Endothelial cell of umbilical vein (primary cell): ENCODE measurements around the gene XKR8. TPM values are rescaled to one million over a fixed set of nuclear protein-coding genes. Genes with fewer than 3 reads are reported as not detected.

Experiments
- BruUV-seq: library from RNA; stranded (reverse); fragments of 400-500 nt; replicated peaks from 2 replicates; lab custom pipeline; 2021; lab: Mats Ljungman, UMichigan
- CTCF ChIA-PET: fragments of 300-600, 350-600 bp; sonication (Branson Sonifier 250); formaldehyde crosslinking; loops from one replicate; lab custom pipeline; 2021; ENCODE audit warnings: antibody characterized with exemption, inconsistent platforms; lab: Charles Lee
- POLR2A ChIA-PET: fragments of 300-600, 350-600 bp; sonication (Branson Sonifier 250); formaldehyde crosslinking; loops from one replicate; lab custom pipeline; 2021; ENCODE audit warnings: antibody characterized with exemption, inconsistent platforms; lab: Charles Lee
- DNase-seq: peaks from one replicate; pipeline ENCODE4 v3.0.0-alpha.2; 2011; ENCODE audit warnings: low read depth, low spot score
- FAIRE-seq: peaks from 2 replicates; lab custom pipeline; 2011; peaks lifted over from hg19 to GRCh38; lab: Jason Lieb, UNC
- H2AFZ ChIP-seq: 2 replicates; pipeline ENCODE4 v1.6.0; 2012; ENCODE audit warnings: low read depth, low read length, control low read depth, inconsistent platforms
- H3K27ac ChIP-seq: 2 replicates; pipeline ENCODE4 v1.5.1; 2011; ENCODE audit warnings: low read depth, mild to moderate bottlenecking, control low read depth, low read length, moderate library complexity; ENCODE audit not compliant: insufficient read depth
- H3K27me3 ChIP-seq, 2 experiments: 2 replicates each; pipeline versions ENCODE4 v1.6.0 to v1.6.1; 2011; ENCODE audit warnings: low read length in 2 of 2, mixed read lengths in 1 of 2; ENCODE audit not compliant: control insufficient read depth in 2 of 2, insufficient read depth in 2 of 2
- H3K36me3 ChIP-seq, 2 experiments: 2 replicates in 1 of 2; 3 replicates in 1 of 2; pipeline ENCODE4 v1.5.1; 2011; ENCODE audit warnings: low read length in 2 of 2, mild to moderate bottlenecking in 1 of 2, moderate library complexity in 1 of 2; ENCODE audit not compliant: control insufficient read depth in 2 of 2, insufficient read depth in 2 of 2; ENCODE audit errors: extremely low read depth in 1 of 2
- H3K4me1 ChIP-seq: 3 replicates; pipeline ENCODE4 v1.5.1; 2011; ENCODE audit warnings: mild to moderate bottlenecking, low read length; ENCODE audit not compliant: control insufficient read depth, insufficient read depth; ENCODE audit errors: extremely low read depth
- H3K4me2 ChIP-seq: 2 replicates; pipeline ENCODE4 v1.6.1; 2011; ENCODE audit warnings: low read length, control low read depth, mixed read lengths; ENCODE audit not compliant: insufficient read depth
- H3K4me3 ChIP-seq, 3 experiments: fragments of 200-600 bp in 1 of 3; sonication (generic), shearing (Covaris generic) in 1 of 3; replicated peaks in 1 of 3; 2 replicates each; pipeline ENCODE4 v1.5.1; 2011 to 2016; ENCODE audit warnings: control low read depth in 3 of 3, low read length in 3 of 3, mild to moderate bottlenecking in 2 of 3, inconsistent platforms in 1 of 3, low read depth in 1 of 3, moderate library complexity in 1 of 3; ENCODE audit not compliant: insufficient read depth in 1 of 3
- H3K79me2 ChIP-seq: 2 replicates; pipeline ENCODE4 v1.6.0; 2012; ENCODE audit warnings: low read length, inconsistent platforms; ENCODE audit not compliant: control insufficient read depth, insufficient read depth
- H3K9ac ChIP-seq: replicated peaks from 2 replicates; pipeline ENCODE3; 2011; ENCODE audit warnings: low read length, control low read depth; ENCODE audit not compliant: insufficient read depth; ENCODE audit errors: extremely low read depth
- H3K9me1 ChIP-seq: replicated peaks from 3 replicates; pipeline ENCODE4 v1.6.0; 2011; ENCODE audit warnings: mild to moderate bottlenecking, low read length; ENCODE audit not compliant: control insufficient read depth, insufficient read depth; ENCODE audit errors: extremely low read depth
- H3K9me3 ChIP-seq: replicated peaks from 2 replicates; pipeline ENCODE4 v1.5.1; 2012; ENCODE audit warnings: low read length, inconsistent platforms; ENCODE audit not compliant: control insufficient read depth, insufficient read depth
- H4K20me1 ChIP-seq: replicated peaks from 2 replicates; pipeline ENCODE3; 2011; ENCODE audit warnings: mild to moderate bottlenecking, low read length; ENCODE audit not compliant: control insufficient read depth, insufficient read depth; ENCODE audit errors: extremely low read depth
- CTCF ChIP-seq, 2 donors: IDR thresholded peaks; 1 replicate in 1 of 2; 2 replicates in 1 of 2; pipeline ENCODE4 v1.5.1; 2011; ENCODE audit warnings: low read length in 2 of 2, mild to moderate bottlenecking in 2 of 2, moderate library complexity in 2 of 2, control low read depth in 1 of 2, inconsistent platforms in 1 of 2, low read depth in 1 of 2; ENCODE audit not compliant: insufficient read depth in 1 of 2; ENCODE audit errors: extremely low read depth in 1 of 2
- EZH2 ChIP-seq: IDR thresholded peaks from 2 replicates; pipeline ENCODE4 v1.6.1; 2012; ENCODE audit warnings: borderline replicate concordance, low read depth, mild to moderate bottlenecking, moderate library complexity, low read length, inconsistent platforms; ENCODE audit not compliant: severe bottlenecking
- FOS ChIP-seq: IDR thresholded peaks from 2 replicates; pipeline ENCODE4 v1.6.1; 2011; ENCODE audit warnings: mild to moderate bottlenecking, low read length, moderate library complexity, borderline replicate concordance; ENCODE audit not compliant: insufficient read depth
- GATA2 ChIP-seq: IDR thresholded peaks from 2 replicates; pipeline ENCODE4 v1.7.0; 2011; ENCODE audit warnings: low read depth, mild to moderate bottlenecking, moderate library complexity, mixed read lengths, low read length; ENCODE audit not compliant: insufficient read length, insufficient read depth
- JUN ChIP-seq: IDR thresholded peaks from 2 replicates; pipeline ENCODE4 v1.6.1; 2011; ENCODE audit warnings: borderline replicate concordance, low read depth; ENCODE audit not compliant: insufficient read length, insufficient read depth
- MAX ChIP-seq: IDR thresholded peaks from 2 replicates; pipeline ENCODE4 v1.6.1; 2011; ENCODE audit not compliant: insufficient read depth, insufficient read length
- MYC ChIP-seq: IDR thresholded peaks from one replicate; pipeline ENCODE4 v1.6.1; 2011; ENCODE audit warnings: mild to moderate bottlenecking, low read depth, low read length
- POLR2A ChIP-seq: IDR thresholded peaks from 2 replicates; pipeline ENCODE4 v1.6.1; 2012; ENCODE audit warnings: low read depth, mild to moderate bottlenecking, control low read depth, low read length
- POLR2AphosphoS5 ChIP-seq: IDR thresholded peaks from 2 replicates; pipeline ENCODE4 v1.6.1; 2012; ENCODE audit warnings: low read depth, mild to moderate bottlenecking, control low read depth, low read length, moderate library complexity; ENCODE audit not compliant: insufficient read depth
- dilution Hi-C: fragments of 300-500 bp; cut with MboI; formaldehyde crosslinking; loops from one replicate; pipeline ENCODE4 v1.15.0; 2019; ENCODE audit warnings: low sequenced_read_pairs; ENCODE audit not compliant: extremely low pct_ligation_motif_present
- intact Hi-C: fragments of 100-400 bp; cut with micrococcal nuclease; formaldehyde crosslinking; loops from one replicate; pipeline ENCODE4 v1.10.0; 2022
- polyA plus RNA-seq, 4 experiments: library from polyadenylated mRNA; depleted of rRNA in 3 of 4; stranded (reverse) in 3 of 4; unstranded in 1 of 4; fragments of >200 nt; gene quantifications; 2 replicates each; pipeline versions ENCODE4 v1.2.1 to v1.2.3, GENCODE V29; 2011 to 2012; ENCODE audit warnings: missing spikeins in 1 of 4
- total RNA-seq: library from RNA; stranded (reverse); gene quantifications from 2 replicates; pipeline ENCODE4 v1.2.3, GENCODE V29; 2021

The XKR8 gene
- total and polyA plus RNA-seq, 2 donors (not counting 3 experiments of a cell fraction or from before 2014, with no cell fraction given), result 10.0 to 13.1 TPM

- peaks cover 2 to 21% of the 10 kb centered on the region in 2 experiments for H3K36me3 ChIP-seq
- H3K4me2 ChIP-seq, result no peak overlapping the region
- no peaks in the 10 kb centered on the region for H4K20me1 ChIP-seq
- POLR2A ChIA-PET, result no interaction called here
- dilution Hi-C loops, result no loop called here
- CTCF ChIA-PET, result interaction anchor here (0.9 to 1.3 kb wide), 2 partner anchors 11 to 110 kb away, joined by 3 read pairs; no protein-coding TSS in a partner anchor
- H3K27me3 ChIP-seq, result no peaks in the 10 kb centered on the region
- no peaks in the 10 kb centered on the region for H3K9me3 ChIP-seq
- no peaks in the 10 kb centered on the region for H3K9me1 ChIP-seq
- BruUV-seq, result no TSS peak
- no peak overlapping the region for H3K9ac ChIP-seq
- no peak overlapping the region for H3K27ac ChIP-seq
- TF ChIP-seq MAX (no peak), GATA2 (no peak), JUN (no peak), FOS (no peak), MYC (no peak), CTCF (IDR thresholded peaks at IDR 0.05; ENCODE audit: extremely low read depth in 1 of 2, insufficient read depth in 1 of 2, low read depth in 1 of 2, low read length in 2 of 2) (no peak), EZH2 (no peak), POLR2A (no peak), POLR2AphosphoS5 (no peak)
- intact Hi-C loops, result no loop called here
- no peak overlapping the region for H3K4me3 ChIP-seq
- no peaks in the 10 kb centered on the region for H3K4me1 ChIP-seq
- H2AFZ ChIP-seq, result no peak overlapping the region
- no peak for FAIRE-seq
- DNase-seq, result no peak
- H3K79me2 ChIP-seq, result no peaks in the 10 kb centered on the region
Observed at GRCh38 chr1:27967884-27968466, 8.2 kb downstream of the XKR8 start.
